Ishikawa (cell line): ENCODE measurements around the gene CHPF2.

Source experiments
- CREB1 ChIP-seq: IDR thresholded peaks from 2 replicates; pipeline ENCODE4 v1.6.1; 2012; ENCODE audit warnings: low read depth
- EGR1 ChIP-seq: IDR thresholded peaks from 2 replicates; pipeline ENCODE4 v1.6.1; 2012
- EP300 ChIP-seq: IDR thresholded peaks from 2 replicates; pipeline ENCODE4 v1.6.1; 2012; ENCODE audit warnings: borderline replicate concordance
- FOXM1 ChIP-seq: IDR thresholded peaks from 2 replicates; pipeline ENCODE4 v1.6.1; 2012; ENCODE audit warnings: low read depth, borderline replicate concordance
- NFIC ChIP-seq: IDR thresholded peaks from 2 replicates; pipeline ENCODE4 v1.6.1; 2012
- RAD21 ChIP-seq: IDR thresholded peaks from 2 replicates; pipeline ENCODE4 v1.6.1; 2012; ENCODE audit warnings: low read depth
- TAF1 ChIP-seq: IDR thresholded peaks from 2 replicates; pipeline ENCODE4 v1.6.1; 2012; ENCODE audit warnings: low read depth, mild to moderate bottlenecking
- TCF12 ChIP-seq: IDR thresholded peaks from 2 replicates; pipeline ENCODE4 v1.6.1; 2012; ENCODE audit warnings: low read depth
- YY1 ChIP-seq: IDR thresholded peaks from 2 replicates; pipeline ENCODE4 v1.6.1; 2012; ENCODE audit warnings: low read depth
- ZBTB7A ChIP-seq: IDR thresholded peaks from 2 replicates; pipeline ENCODE4 v1.6.1; 2012; ENCODE audit warnings: low read depth
- TF ChIP-seq, protein P1 (sequence below): IDR thresholded peaks from 2 replicates; pipeline ENCODE4 v1.6.1; 2012; ENCODE audit warnings: low read depth, mild to moderate bottlenecking
- TF ChIP-seq, protein P2 (sequence below): IDR thresholded peaks from 2 replicates; pipeline ENCODE4 v1.6.1; 2012

DNA sequence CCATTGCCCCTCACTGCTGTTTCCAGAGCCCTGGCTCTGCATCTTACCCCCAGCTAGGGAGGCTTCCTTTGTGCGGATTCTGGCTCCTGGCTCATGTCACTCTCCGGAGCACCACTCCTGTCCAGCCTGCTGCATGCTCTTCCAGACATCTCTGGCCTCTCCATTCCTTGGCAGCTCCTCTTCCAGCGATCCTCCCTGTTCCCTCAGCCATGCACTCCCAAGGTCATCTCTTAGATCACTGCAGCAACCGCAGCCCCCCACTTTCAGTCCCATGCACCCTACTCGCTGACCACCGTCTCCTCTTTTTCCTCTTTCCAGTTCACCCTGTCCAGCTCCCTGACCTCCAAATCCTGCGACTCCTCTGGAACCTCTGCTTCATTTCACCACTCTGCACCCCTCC lies 23.1 kb downstream of the CHPF2 start:
- TF ChIP-seq YY1: no peak
- TF ChIP-seq, protein P1, sequence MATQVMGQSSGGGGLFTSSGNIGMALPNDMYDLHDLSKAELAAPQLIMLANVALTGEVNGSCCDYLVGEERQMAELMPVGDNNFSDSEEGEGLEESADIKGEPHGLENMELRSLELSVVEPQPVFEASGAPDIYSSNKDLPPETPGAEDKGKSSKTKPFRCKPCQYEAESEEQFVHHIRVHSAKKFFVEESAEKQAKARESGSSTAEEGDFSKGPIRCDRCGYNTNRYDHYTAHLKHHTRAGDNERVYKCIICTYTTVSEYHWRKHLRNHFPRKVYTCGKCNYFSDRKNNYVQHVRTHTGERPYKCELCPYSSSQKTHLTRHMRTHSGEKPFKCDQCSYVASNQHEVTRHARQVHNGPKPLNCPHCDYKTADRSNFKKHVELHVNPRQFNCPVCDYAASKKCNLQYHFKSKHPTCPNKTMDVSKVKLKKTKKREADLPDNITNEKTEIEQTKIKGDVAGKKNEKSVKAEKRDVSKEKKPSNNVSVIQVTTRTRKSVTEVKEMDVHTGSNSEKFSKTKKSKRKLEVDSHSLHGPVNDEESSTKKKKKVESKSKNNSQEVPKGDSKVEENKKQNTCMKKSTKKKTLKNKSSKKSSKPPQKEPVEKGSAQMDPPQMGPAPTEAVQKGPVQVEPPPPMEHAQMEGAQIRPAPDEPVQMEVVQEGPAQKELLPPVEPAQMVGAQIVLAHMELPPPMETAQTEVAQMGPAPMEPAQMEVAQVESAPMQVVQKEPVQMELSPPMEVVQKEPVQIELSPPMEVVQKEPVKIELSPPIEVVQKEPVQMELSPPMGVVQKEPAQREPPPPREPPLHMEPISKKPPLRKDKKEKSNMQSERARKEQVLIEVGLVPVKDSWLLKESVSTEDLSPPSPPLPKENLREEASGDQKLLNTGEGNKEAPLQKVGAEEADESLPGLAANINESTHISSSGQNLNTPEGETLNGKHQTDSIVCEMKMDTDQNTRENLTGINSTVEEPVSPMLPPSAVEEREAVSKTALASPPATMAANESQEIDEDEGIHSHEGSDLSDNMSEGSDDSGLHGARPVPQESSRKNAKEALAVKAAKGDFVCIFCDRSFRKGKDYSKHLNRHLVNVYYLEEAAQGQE: no peak
- no peak for TF ChIP-seq CREB1
- no peak for TF ChIP-seq RAD21
- TF ChIP-seq ZBTB7A: no peak
- TF ChIP-seq FOXM1: no peak
- TF ChIP-seq EGR1: no peak
- TF ChIP-seq, protein P2, sequence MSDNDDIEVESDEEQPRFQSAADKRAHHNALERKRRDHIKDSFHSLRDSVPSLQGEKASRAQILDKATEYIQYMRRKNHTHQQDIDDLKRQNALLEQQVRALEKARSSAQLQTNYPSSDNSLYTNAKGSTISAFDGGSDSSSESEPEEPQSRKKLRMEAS: no peak
- TF ChIP-seq TCF12: no peak
- no peak for TF ChIP-seq EP300
- TF ChIP-seq TAF1: no peak
- TF ChIP-seq NFIC: no peak
